ENCODE measurements around the gene DOCK9. TPM values are rescaled to one million over a fixed set of nuclear protein-coding genes. Genes with fewer than 3 reads are reported as not detected.

Gene DOCK9
- total RNA-seq, 1 donor, result 44.5 TPM

GRCh38 chr13:98950705-98951104 lies 27.2 kb downstream of the DOCK9 start:
- no peaks in the 10 kb centered on the region for H3K79me2 ChIP-seq (ENCODE audit: insufficient read depth, low read length)
- TF ChIP-seq CTCF (IDR thresholded peaks at IDR 0.05; ENCODE audit: extremely low read depth, low read depth, low read length), result no peak
- H3K9me3 ChIP-seq (ENCODE audit: low read depth, low read length), result no peaks in the 10 kb centered on the region

GRCh38 chr13:98947925-98948324 lies 29.9 kb downstream of the DOCK9 start:
- H3K27ac ChIP-seq (ENCODE audit: low read depth, low read length), result no peak overlapping the region

More at GRCh38 chr13:98950705-98951104, 27.2 kb downstream of the DOCK9 start:
- Histone ChIP-seq H3K4me1 (ENCODE audit: insufficient read depth, low read length) (no peaks in the 10 kb centered on the region), H3K27ac (ENCODE audit: low read depth, low read length) (no peak overlapping the region), H3K27me3 (ENCODE audit: insufficient read depth, low read length) (no peaks in the 10 kb centered on the region), H2AFZ (ENCODE audit: low read length) (no peak overlapping the region), H3K4me3 (ENCODE audit: insufficient read depth, low read length) (no peak overlapping the region), H3K36me3 (ENCODE audit: insufficient read depth, low read length) (no peaks in the 10 kb centered on the region), H3K4me2 (ENCODE audit: insufficient read depth, low read length) (no peak overlapping the region), H4K20me1 (ENCODE audit: insufficient read depth, low read length) (no peaks in the 10 kb centered on the region)
- DNase-seq (ENCODE audit: insufficient read length, low spot score, missing footprints), result no peak

GRCh38 chr13:98945863-98946605 lies 31.8 kb downstream of the DOCK9 start:
- Histone ChIP-seq H4K20me1 (ENCODE audit: insufficient read depth, low read length) (no peaks in the 10 kb centered on the region), H3K4me2 (ENCODE audit: insufficient read depth, low read length) (no peak overlapping the region), H3K27me3 (ENCODE audit: insufficient read depth, low read length) (no peaks in the 10 kb centered on the region), H3K79me2 (ENCODE audit: insufficient read depth, low read length) (no peaks in the 10 kb centered on the region), H3K27ac (ENCODE audit: low read depth, low read length) (no peak overlapping the region), H3K4me3 (ENCODE audit: insufficient read depth, low read length) (no peak overlapping the region), H3K36me3 (ENCODE audit: insufficient read depth, low read length) (no peaks in the 10 kb centered on the region), H3K9me3 (ENCODE audit: low read depth, low read length) (no peaks in the 10 kb centered on the region), H2AFZ (ENCODE audit: low read length) (no peak overlapping the region), H3K4me1 (ENCODE audit: insufficient read depth, low read length) (no peaks in the 10 kb centered on the region)
- TF ChIP-seq CTCF (IDR thresholded peaks at IDR 0.05; ENCODE audit: extremely low read depth, low read depth, low read length), result no peak
- no peak for DNase-seq (ENCODE audit: insufficient read length, low spot score, missing footprints)

More at GRCh38 chr13:98947925-98948324, 29.9 kb downstream of the DOCK9 start:
- TF ChIP-seq CTCF (IDR thresholded peaks at IDR 0.05; ENCODE audit: extremely low read depth, low read depth, low read length), result no peak
- Histone ChIP-seq H3K27me3 (ENCODE audit: insufficient read depth, low read length) (no peaks in the 10 kb centered on the region), H3K4me1 (ENCODE audit: insufficient read depth, low read length) (no peaks in the 10 kb centered on the region), H3K79me2 (ENCODE audit: insufficient read depth, low read length) (no peaks in the 10 kb centered on the region), H3K36me3 (ENCODE audit: insufficient read depth, low read length) (no peaks in the 10 kb centered on the region), H3K4me3 (ENCODE audit: insufficient read depth, low read length) (no peak overlapping the region), H2AFZ (ENCODE audit: low read length) (no peak overlapping the region), H4K20me1 (ENCODE audit: insufficient read depth, low read length) (no peaks in the 10 kb centered on the region), H3K9me3 (ENCODE audit: low read depth, low read length) (no peaks in the 10 kb centered on the region), H3K4me2 (ENCODE audit: insufficient read depth, low read length) (no peak overlapping the region)
- DNase-seq (ENCODE audit: insufficient read length, low spot score, missing footprints), result no peak

DNA sequence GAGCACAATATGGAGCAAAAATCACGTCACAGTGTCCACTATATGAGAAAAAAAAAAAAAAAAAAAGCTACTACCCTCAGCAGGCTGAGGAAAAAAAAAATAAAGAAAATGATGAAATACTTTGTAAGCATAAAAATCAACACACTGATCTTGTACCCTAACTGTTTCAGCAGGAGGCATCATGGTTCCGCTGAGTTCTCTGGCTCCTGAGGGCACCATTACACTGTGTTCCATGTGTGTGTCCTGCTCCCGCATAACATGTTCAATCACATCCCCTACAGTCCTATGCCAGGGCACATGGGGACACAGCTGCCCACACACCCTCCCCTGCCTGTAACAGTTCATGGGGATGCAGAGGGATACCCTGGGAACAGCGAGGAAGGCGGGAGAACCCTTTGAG lies 33.5 kb downstream of the DOCK9 start:
- Histone ChIP-seq H3K9me3 (ENCODE audit: low read depth, low read length) (no peaks in the 10 kb centered on the region), H3K4me1 (ENCODE audit: insufficient read depth, low read length) (no peaks in the 10 kb centered on the region)
- no peak for DNase-seq (ENCODE audit: insufficient read length, low spot score, missing footprints)

More for the DNA sequence above, 33.5 kb downstream of the DOCK9 start:
- Histone ChIP-seq H3K4me2 (ENCODE audit: insufficient read depth, low read length) (no peak overlapping the region), H3K4me3 (ENCODE audit: insufficient read depth, low read length) (no peak overlapping the region), H3K79me2 (ENCODE audit: insufficient read depth, low read length) (no peaks in the 10 kb centered on the region), H2AFZ (ENCODE audit: low read length) (no peak overlapping the region), H3K27ac (ENCODE audit: low read depth, low read length) (no peak overlapping the region), H4K20me1 (ENCODE audit: insufficient read depth, low read length) (no peaks in the 10 kb centered on the region), H3K27me3 (ENCODE audit: insufficient read depth, low read length) (no peaks in the 10 kb centered on the region), H3K36me3 (ENCODE audit: insufficient read depth, low read length) (no peaks in the 10 kb centered on the region)
- no peak for TF ChIP-seq CTCF (IDR thresholded peaks at IDR 0.05; ENCODE audit: extremely low read depth, low read depth, low read length)

Data from osteoblast (primary cell).